Ishikawa (cell line): ENCODE results near the gene ACO2.

ENCODE experiments used
- CEBPB ChIP-seq: IDR thresholded peaks from 2 replicates; pipeline ENCODE4 v1.6.1; 2012
- CREB1 ChIP-seq: IDR thresholded peaks from 2 replicates; pipeline ENCODE4 v1.6.1; 2012; ENCODE audit warnings: low read depth
- EGR1 ChIP-seq: IDR thresholded peaks from 2 replicates; pipeline ENCODE4 v1.6.1; 2012
- EP300 ChIP-seq: IDR thresholded peaks from 2 replicates; pipeline ENCODE4 v1.6.1; 2012; ENCODE audit warnings: borderline replicate concordance
- FOXM1 ChIP-seq: IDR thresholded peaks from 2 replicates; pipeline ENCODE4 v1.6.1; 2012; ENCODE audit warnings: low read depth, borderline replicate concordance
- NFIC ChIP-seq: IDR thresholded peaks from 2 replicates; pipeline ENCODE4 v1.6.1; 2012
- RAD21 ChIP-seq: IDR thresholded peaks from 2 replicates; pipeline ENCODE4 v1.6.1; 2012; ENCODE audit warnings: low read depth
- REST ChIP-seq: IDR thresholded peaks from 2 replicates; pipeline ENCODE4 v1.6.1; 2012; ENCODE audit warnings: low read depth, mild to moderate bottlenecking
- TAF1 ChIP-seq: IDR thresholded peaks from 2 replicates; pipeline ENCODE4 v1.6.1; 2012; ENCODE audit warnings: low read depth, mild to moderate bottlenecking
- TCF12 ChIP-seq: IDR thresholded peaks from 2 replicates; pipeline ENCODE4 v1.6.1; 2012; ENCODE audit warnings: low read depth
- YY1 ChIP-seq: IDR thresholded peaks from 2 replicates; pipeline ENCODE4 v1.6.1; 2012; ENCODE audit warnings: low read depth
- ZBTB7A ChIP-seq: IDR thresholded peaks from 2 replicates; pipeline ENCODE4 v1.6.1; 2012; ENCODE audit warnings: low read depth
- TF ChIP-seq, protein P1 (sequence below): IDR thresholded peaks from 2 replicates; pipeline ENCODE4 v1.6.1; 2012
- TF ChIP-seq, protein P2 (sequence below): IDR thresholded peaks from 2 replicates; pipeline ENCODE4 v1.6.1; 2012

GRCh38 chr22:41532908-41533825 lies 64.2 kb downstream of the ACO2 start:
- TF ChIP-seq, protein P1, sequence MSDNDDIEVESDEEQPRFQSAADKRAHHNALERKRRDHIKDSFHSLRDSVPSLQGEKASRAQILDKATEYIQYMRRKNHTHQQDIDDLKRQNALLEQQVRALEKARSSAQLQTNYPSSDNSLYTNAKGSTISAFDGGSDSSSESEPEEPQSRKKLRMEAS: no peak
- TF ChIP-seq TAF1 (no peak), NFIC (no peak), RAD21 (peak; percentile 35; the same call in 1 of the 2 replicates), EP300 (no peak), REST (no peak), CREB1 (no peak), EGR1 (no peak), FOXM1 (no peak), TCF12 (no peak), CEBPB (no peak), ZBTB7A (no peak), YY1 (no peak)
- TF ChIP-seq, protein P2, sequence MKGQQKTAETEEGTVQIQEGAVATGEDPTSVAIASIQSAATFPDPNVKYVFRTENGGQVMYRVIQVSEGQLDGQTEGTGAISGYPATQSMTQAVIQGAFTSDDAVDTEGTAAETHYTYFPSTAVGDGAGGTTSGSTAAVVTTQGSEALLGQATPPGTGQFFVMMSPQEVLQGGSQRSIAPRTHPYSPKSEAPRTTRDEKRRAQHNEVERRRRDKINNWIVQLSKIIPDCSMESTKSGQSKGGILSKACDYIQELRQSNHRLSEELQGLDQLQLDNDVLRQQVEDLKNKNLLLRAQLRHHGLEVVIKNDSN: no peak
